Vagina (tissue), 2 donors: ENCODE results near the gene CNIH2.

Experiments used
- POLR2A ChIP-seq, 2 donors: fragments of 450-650 bp; IDR thresholded peaks; one replicate each; pipeline ENCODE4 v1.6.1; 2017; ENCODE audit warnings: antibody characterized with exemption in 2 of 2, mild to moderate bottlenecking in 2 of 2, moderate library complexity in 2 of 2
- TF ChIP-seq, protein P1 (sequence below), 3 experiments: fragments of 450-650 bp in 2 of 3; fragments of 200-600 bp in 1 of 3; sonication (generic) in 1 of 3; IDR thresholded peaks; one replicate each; pipeline ENCODE4 v1.5.1; 2017 to 2019; ENCODE audit warnings: antibody characterized with exemption in 3 of 3, mild to moderate bottlenecking in 2 of 3, moderate library complexity in 2 of 3

DNA sequence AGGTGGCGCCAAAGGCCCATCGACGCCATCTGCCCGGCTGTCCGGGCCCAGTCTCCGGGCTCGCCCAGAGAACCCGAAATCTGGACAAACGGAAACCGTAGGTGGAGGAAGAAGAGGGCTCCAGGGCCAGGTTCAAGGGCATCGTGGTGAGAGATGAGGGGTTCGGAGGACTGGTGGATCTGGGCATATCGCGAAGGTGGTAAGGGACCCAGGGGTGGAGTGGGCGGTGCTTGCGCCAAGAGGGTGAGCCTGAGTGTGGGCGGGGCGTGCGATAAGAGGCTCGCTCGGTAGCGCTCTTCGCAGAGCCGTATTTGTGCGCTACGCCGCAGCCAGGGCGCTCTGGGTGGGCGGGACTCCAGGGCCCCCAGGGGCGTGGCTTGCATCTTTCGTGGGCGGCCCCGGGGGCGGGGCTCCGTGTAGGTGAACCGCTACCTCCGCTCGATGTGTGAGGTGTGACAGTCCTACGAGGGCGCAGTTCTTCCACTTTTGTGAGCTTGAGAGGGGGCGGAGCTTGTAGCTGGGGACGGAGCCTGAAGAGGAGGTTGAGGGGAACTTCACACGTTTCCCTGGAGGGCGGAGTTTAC, 34.1 kb downstream of the CNIH2 start:
- TF ChIP-seq, protein P1, sequence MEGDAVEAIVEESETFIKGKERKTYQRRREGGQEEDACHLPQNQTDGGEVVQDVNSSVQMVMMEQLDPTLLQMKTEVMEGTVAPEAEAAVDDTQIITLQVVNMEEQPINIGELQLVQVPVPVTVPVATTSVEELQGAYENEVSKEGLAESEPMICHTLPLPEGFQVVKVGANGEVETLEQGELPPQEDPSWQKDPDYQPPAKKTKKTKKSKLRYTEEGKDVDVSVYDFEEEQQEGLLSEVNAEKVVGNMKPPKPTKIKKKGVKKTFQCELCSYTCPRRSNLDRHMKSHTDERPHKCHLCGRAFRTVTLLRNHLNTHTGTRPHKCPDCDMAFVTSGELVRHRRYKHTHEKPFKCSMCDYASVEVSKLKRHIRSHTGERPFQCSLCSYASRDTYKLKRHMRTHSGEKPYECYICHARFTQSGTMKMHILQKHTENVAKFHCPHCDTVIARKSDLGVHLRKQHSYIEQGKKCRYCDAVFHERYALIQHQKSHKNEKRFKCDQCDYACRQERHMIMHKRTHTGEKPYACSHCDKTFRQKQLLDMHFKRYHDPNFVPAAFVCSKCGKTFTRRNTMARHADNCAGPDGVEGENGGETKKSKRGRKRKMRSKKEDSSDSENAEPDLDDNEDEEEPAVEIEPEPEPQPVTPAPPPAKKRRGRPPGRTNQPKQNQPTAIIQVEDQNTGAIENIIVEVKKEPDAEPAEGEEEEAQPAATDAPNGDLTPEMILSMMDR (IDR thresholded peaks at IDR 0.05): peak; percentile 87 to 97 (median 89)
- no peak for TF ChIP-seq POLR2A (IDR thresholded peaks at IDR 0.05)
